Measurements from ENCODE around the gene RGPD3.
"Not testable (repeated sequence)": the region's sequence is repeated elsewhere in the genome, so short reads cannot be mapped to it uniquely, and the experiment has no call there.

Gene RGPD3

DNA sequence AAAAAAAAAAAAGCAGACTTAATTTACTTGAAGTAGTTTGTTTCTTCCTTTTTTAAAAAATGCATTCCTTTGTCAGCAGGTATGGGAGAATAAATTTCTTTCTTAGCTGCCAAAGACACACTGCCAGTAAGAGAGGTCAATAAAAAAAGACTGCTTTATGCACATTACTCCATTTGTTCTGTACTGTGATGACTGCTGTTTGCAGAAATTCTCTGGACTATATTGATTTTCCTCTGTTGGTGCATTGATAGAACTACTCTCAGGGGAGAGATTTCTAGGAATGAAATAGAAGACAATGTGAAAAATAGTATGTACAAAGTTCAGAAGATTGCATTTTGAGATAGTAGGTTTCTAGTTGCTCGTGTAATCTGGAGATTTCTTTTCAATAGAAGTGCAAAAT is 11.3 kb upstream of the RGPD3 start:
- DNase-seq: not testable (repeated sequence)

DNA sequence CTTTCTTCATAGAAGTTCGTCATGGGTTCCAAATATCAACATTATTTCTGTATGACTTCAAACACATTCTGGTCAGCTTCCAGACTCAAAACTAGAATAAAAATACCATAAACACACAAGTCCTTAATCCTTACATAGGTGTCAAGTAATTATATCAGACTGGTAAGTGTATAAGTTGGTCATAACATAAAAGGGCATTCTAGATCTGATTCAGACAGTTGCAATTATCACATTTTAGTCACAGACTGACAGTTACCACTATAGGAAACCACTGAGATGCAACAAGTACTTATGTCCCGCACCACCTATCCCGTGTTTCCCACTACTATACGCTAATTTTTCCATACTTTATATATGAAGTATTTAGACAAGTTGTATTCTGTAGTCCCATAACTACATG is 9.4 kb upstream of the RGPD3 start:
- not testable (repeated sequence) for DNase-seq

DNA sequence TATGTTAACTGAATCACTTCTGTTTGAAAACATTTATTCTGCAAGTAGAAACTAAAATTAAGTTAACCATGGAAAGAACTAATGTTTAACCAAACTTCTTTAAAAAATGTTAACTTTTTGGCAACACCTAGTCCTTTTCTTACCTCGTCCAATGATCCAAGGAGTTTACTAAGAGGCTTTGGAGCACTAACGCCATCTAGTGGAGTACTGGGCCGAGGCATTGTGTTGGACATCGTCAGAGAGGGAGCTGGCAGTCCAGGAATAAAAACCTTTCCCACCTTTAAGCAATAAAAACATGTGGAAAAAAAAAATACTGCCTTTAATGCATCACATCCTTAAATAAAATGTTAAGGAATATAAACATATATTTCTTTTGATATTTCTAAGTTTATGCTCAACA is 2.4 kb upstream of the RGPD3 start:
- DNase-seq: not testable (repeated sequence)

DNA sequence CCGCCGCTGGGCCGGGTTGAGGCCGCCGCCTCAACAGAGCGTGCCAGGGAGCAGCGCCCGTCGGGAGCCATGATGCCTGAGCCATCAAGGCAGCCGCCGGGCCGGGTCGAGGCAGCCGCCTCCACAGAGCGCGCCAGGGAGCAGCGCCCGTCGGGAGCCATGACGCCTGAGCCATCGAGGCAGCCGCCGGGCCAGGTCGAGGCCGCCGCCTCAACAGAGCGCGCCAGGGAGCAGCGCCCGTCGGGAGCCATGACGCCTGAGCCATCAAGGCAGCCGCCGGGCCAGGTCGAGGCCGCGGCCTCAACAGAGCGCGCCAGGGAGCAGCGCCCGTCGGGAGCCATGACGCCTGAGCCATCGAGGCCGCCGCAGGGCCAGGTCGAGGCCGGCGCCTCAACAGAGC is 697 bp downstream of the RGPD3 start:
- not testable (repeated sequence) for DNase-seq

DNA sequence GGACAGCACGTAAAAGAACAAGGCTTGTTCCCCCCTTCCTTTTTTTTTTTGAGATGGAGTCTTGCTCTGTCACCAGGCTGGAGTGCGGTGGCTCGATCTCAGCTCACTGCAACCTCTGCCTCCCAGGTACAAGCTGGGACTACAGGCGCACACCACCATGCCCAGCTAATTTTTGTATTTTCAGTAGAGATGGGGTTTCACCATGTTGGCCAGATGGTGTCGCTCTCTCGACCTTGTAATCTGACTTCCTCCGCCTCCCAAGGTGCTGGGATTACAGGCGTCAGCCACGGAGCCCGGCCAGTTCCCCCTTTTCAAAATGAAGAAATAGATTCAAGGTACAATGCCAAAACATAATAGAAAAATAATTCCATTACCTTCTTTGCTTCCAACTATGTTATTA is 6.3 kb downstream of the RGPD3 start:
- DNase-seq: not testable (repeated sequence)

DNA sequence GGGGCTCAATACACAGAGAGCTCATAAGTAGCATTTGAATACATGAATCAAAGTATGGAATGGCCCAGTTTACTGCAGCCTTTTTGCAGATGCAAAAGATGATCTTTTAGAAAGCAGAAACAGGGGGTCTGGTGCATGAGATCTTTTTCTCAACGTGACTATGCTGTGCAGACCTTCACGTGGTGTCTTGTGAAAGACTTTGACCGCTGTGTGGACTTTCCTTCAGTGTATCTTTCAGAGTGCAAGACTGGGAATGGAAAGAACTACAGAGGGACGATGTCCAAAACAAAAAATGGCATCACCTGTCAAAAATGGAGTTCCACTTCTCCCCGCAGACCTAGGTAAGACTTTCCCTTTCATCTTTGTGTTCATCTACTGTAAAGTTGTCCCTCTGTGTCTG is 77.5 kb downstream of the RGPD3 start:
- not testable (repeated sequence) for DNase-seq

DNA sequence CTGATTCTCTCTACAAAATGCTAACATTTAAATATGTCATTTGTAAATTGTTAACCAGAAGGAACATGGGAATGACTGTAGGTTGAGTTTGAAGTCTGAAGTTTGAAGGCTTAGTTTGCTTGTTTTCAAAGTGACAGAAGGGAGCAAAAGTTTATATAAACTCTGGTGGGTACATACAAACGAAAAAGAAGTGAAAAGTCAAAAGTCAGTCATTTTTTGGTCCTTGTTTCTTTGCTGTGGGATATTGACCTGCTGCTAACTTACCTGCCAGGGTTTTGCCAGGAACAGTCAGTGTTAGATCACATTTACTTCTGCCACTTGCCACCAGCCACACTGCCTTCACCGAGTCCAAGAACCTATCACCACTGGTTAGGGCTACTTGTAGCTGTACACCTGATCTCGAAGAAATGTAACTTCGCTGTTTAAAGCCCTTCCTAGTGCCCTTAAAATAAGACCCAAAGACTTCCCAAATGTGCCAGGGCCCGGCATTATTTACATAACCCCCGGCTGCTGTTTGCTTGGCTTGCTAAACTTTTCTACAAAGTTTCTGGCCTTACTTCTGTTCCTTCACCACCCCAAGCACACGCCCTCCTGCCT is 79.3 kb downstream of the RGPD3 start:
- not testable (repeated sequence) for DNase-seq

DNA sequence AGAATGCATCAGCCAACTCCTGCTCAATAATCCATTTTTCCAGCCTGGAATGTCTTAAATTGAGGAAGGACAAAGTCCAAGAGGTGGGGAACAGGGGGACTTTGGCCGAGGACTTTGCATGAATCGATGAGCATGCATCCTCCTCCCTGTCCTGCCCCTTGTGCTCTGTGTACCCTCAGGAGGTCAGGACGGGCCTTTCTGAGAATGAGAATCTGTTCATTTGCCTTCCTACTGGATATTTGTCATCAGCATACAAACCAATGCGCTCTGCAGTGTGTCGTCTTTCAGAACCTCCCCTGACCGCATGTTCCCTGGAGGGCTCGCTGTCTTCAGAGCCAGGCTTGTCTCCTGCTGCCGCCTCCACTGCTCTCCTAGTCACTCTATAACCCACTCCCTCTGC is 83.7 kb downstream of the RGPD3 start:
- DNase-seq: not testable (repeated sequence)

DNA sequence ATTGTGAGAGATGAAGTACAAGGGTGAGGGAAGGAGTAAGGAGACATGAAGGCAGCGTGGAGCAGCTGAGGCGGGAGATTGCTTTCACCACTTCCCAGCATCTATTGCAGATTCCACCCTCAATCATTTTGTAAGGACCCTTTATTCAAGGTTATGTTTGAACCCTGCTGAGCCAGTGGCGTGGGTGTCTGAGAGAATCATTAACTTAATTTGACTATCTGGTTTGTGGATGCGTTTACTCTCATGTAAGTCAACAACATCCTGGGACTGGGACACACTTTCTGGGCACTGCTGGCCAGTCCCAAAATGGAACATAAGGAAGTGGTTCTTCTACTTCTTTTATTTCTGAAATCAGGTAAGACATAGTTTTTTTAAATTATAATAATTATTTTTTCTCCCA is 86.3 kb downstream of the RGPD3 start:
- DNase-seq: not testable (repeated sequence)

DNA sequence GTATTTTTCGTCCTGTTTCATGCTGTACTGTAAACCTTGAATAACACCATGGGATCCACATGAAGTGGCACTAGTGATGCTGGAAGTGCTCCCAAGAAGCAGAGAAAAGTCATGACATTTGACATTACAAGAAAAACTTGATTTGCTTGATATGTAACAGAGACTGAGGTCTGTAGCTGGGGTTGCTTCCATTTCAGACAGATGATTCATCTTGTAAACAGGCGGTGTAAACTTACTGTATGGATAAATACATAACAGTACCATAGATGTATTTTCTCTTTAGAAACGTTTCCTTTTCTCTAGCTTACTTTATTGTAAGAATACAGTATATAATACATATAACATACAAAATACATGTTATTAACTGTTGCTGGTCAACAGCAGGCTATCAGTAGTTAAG is 88.6 kb downstream of the RGPD3 start:
- not testable (repeated sequence) for DNase-seq

DNA sequence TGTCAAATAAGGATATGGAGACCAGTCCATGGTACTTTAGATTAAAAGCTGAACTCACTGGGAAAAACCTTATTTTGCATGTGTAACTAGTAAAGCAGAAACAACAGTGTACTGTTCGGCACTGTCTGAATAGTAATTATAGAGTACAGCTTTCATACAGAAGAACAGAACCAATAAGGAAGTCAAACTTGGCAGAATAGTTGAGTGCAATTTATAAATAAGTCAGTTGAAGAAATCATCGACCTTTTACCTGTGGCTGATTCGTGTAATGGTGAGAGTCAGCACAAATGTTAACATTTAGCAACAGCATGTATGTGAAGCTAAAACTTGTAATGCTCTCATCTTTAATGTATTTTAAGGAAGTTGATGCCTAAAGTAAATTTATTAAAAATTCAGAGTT is 99.0 kb downstream of the RGPD3 start:
- not testable (repeated sequence) for DNase-seq

DNA sequence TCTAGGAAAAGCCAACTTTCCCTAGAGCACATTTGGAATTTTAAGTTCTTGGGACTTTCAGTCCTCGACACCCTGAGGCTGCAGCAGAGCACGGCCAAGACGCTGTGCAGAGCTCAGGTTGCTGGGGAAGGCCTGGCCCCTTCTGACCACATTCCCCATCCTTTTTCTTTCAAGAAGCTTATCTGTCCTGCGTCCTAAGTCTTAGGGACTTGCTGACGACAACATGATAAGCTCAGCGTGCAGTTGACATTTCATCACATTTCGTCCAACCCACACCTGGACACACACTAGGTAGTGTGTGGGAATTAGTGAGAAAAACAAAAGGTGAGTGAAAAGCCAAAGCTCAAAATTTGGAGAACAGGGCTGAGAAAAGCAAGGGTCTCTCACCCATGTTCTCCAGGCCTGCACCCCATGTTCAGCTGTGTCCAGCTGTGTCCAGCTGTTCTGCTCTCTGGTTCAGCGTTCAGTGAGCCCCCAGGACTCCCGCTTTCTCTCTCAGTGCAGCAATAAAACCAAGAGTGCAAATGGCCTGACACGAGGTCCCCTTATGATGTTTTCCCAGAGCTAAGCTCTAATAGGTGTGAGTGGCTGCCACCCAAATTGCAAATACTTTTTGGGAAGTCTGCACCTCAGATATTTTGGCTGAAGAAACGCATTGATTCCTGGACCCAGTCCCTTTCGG is 101.9 kb downstream of the RGPD3 start:
- DNase-seq: no peak

DNA sequence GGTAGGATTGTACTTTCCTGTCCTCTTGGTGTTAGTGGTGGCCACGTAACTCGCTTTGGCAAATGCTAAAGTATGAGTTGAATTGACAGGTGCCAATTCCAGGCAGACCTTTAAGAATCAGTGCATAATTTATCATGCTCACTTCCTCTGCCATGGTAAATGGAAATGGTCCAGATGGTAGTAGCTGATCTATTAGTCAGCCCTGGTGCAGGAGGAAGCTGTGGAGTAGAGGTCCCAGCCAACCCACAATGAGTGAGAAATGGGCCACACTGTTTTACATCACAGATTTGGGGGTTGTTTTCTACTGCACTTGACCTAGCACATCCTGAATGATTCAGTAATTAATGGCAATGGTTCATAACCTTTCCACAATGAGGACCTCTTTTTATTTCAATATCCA is 104.4 kb downstream of the RGPD3 start:
- DNase-seq: no peak

DNA sequence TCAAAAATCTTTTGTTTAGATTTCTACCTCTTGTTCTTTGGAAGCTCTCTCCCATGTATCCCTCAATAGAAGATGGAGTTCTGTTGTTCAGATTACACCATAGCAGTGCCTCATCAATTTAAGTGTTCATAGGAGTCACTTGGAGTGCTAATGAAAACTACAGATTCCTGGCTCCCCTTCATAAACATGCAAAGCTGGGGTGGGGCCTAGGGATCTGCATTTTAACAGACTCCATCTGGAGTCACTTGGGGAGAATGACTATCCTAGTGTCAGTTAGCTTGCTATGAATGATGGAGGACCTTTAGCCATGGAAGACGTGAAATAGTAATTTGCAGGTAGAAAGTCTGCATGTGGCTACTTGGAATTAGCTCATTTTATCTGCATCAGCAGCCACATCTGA is 105.4 kb downstream of the RGPD3 start:
- no peak for DNase-seq

DNA sequence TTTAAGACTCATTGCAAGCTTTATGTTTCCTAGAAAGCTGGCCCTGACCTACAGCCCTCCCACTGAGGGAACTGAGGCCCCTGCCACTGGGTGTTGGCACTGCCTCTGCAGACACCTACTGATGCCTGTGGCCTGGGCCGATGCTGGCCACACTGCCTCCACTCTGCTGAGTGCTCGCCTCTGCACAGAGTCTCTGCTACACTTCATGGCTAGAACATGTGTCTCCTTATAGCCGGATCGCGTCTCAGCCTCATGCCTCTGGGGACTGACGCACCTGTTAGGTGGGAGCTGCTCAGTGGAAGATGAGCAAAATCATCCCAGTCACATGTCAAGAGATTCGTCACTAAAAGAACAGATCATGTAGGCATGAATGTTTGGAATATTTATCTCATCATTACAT is 108.7 kb downstream of the RGPD3 start:
- no peak for DNase-seq

DNA sequence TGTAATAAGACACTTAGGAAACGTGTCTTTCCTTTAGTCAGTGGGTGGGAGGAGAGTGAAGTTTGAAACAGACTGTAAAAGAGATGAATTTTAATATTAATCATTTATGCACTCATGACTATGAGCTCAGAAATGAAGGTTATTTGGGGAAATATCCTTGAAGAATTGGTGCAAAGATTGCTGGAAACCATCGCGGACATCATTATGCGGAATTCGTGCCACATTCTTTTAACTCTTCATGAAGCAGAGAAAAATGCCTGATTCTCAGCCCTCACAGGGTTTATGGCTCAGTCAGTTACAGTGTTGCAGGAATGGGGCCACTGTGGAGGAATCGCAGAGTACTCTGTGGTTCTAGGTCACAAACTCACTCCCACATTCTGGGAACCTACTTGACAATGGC is 109.7 kb downstream of the RGPD3 start:
- DNase-seq: no peak

DNA sequence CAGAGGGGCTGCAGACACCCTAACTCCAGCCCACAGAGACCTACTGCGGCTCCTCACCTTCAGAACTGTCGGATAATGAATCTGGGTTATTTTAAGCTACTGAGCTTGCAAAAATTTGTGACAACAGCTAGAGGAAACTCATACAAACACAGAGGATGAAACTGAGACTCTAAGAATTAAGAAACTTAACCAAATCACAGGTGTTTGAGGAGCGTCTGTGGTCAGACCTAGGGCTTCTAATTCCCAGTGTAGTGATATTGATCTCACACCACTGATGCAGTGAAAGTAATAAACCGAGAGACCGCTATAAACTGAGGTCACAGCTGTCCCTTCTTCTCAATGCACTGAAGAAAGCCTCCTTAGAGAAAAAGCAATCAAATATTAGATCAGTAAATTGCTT is 110.1 kb downstream of the RGPD3 start:
- no peak for DNase-seq

DNA sequence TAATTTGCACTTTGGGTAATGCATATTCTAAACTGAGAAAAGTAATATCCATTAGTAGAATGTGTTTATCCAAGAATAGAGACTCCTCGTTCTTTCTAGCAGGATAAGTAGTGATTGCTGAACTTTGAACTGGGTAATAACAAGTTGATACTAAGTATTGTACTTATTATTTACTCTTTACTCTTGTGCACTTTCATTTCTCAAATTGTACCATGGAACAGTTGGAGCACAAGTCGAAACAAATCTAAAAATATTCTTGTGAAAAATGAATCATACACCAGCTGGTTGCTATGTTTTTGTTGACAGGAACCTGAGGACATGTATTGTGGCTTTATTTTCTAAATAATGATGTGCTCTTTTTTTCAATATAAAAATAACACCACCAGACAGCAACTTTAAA is 111.9 kb downstream of the RGPD3 start:
- DNase-seq: no peak

DNA sequence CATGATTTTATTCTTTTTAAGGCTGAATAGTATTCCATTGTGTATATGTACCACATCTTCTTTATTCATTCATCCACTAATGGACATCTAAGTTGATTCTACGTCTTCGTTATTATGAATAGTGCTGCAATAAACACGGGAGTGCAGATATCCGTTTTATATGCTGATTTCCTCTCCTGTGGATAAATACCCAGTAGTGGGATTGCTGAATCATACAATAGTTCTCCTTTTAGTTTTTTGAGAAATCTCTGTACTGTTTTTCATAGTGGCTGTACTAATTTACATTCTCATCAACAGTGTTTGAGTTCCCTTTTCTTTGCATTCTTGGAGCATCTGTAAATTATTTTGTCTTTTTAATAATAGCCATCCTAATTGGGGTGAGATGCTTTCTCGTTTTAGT is 114.5 kb downstream of the RGPD3 start:
- no peak for DNase-seq

DNA sequence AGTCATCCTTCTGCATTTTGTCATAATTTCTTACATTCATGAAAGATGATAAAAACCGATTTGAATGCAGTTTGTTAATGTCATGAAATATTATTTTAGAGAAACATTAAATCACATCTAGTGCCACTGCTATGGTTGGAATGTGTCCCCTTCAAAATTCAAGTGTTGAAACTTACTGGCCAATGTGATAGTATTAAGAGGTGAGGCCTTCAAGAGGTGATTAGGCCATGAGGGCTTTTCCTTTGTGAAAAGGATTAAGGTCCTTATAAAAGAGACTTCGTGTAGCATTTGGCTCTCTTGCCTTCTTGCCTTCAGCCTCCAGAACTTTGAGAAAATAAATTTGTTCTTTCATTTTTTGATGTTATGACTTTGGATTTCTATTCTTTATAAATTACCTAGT is 117.2 kb downstream of the RGPD3 start:
- DNase-seq: no peak

DNA sequence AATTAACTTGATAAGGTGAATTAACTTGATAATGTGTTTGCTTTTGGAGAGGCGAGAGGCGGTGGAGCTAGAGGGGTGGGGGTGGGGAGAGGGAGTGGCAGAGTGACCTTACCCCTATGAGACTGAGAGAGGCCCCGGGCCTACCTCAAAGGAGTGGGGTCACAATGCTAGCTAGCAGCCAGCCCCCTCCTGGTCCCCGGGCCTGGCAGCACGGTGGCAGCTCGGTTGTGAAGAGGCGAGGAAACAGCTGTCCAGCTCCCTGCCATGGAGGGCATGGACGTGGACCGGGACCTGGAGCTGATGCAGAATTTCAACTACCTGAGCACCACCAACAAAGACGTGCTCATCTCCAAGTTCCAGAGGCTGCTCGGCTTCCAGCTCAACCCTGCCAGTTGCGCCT is 123.9 kb downstream of the RGPD3 start:
- no peak for DNase-seq

DNA sequence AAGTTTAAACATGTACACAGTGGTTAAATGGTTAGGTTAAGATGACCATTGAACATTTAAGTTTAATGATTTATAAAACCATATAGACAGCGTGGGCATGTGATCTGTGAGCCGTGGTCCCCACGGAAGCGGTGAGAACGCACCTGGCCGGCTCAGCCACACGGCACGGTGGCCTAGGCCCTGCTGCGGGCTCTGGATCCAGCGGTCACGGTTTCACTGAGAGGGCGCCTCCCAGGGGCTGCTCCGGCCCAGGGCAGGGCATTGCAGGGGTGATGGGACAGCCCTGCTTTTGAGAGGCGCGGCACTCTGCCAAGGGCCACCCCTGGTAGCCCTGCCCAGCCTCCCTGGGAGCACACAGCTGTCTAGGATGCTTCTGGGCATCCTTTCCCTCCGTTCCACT is 124.9 kb downstream of the RGPD3 start:
- no peak for DNase-seq

DNA sequence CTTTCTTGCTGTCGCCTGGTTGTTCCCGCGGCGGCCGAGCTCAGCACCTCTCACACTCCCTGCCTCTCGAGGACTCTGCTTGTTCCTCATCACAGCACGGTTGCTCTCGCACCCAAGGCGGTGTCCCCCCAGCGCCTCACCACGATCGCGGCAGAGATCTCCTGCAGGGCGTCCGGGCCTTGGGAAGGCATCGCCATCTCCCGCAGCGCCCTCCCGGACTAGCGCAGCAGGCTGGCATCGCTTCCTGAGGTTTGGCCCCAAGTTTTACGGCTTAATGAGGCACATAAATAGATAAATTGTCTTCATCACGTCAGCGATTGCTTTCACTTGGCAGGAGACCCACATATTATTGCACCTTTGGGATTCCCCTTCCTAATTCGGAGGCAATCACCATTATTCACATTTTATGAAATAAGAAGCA is 125.4 kb downstream of the RGPD3 start:
- no peak for DNase-seq

DNA sequence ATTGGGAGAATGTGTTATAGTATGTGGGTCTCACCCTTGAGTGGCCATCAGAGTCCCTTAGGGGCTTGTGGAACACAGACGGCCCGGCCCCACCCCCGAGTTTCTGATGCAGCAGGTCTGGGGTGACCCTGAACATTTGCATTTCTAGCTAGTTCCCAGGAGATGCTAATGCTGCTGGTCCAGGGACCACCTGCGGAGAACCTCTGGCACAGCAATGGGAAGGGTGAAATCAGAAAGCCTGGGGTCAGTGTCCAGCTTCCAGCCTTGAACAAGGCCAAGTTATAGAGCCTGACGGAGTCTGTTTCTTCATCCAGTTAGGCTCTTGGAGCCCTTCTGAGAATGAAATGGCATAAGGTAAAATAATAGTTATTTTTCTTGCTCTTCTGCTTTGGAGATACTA is 126.5 kb downstream of the RGPD3 start:
- DNase-seq: no peak

Measured in KG1 (cell line).